Activated CD4-positive, alpha-beta T cell treated with anti-CD3 and anti-CD28 coated beads for 48 hours (primary cell): Measurements from ENCODE around the gene STIMATE.

Experiments used
- DNase-seq: peaks from one replicate; pipeline ENCODE4 v3.0.0-alpha.2; 2020

Gene STIMATE

DNA sequence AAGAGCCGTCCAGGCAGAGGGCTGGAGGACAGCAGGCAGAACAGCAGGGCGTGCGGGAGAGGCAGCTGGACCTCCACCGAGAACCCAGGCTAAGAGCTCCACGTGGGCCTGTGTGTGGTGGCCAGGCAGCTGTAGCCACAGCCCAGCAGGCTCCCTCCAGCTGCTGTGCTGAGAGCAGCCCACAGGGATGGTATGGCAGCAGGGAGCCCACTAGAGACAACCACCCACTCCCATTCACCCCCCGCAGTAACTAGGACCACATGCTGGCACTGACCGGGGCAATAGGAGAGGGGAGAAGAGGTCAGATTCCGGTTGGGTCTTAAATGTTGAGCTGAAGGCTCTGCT, 37.0 kb downstream of the STIMATE start:
- no peak for DNase-seq

DNA sequence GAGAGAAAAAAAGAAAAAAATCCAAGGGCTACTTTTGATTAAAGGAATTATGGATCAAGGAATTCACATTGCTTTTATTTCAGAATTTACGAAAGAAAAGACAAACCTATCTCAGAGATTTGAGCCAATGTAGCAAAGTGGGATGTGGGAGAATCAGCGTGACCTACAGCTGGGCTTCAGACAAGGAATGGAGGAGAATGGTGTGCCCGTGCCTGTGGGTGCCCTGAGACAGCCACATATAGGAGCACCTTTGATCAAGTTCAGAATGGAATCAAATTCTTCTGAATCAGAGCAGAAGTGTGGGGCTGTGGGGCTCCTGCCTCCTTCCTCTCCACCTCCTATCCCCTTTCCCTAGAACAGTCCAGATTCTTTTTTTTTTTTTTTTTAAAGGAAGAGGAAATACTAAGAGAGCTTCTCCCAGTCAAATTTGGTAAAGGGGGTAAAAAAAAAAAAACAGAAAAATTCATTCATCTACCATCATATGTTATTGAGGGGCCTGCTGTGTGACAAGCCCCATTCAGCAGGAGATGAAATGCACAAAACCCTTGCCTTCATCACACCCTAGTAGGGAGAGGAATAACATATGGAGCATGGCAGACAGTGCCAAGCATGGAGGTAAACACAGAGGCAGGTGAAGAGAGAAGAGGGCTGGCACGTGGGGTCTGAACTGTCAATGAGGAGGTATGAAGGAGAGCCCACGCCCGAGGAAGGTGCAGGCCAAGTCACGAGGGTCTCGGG, 37.5 kb downstream of the STIMATE start:
- DNase-seq = no peak

DNA sequence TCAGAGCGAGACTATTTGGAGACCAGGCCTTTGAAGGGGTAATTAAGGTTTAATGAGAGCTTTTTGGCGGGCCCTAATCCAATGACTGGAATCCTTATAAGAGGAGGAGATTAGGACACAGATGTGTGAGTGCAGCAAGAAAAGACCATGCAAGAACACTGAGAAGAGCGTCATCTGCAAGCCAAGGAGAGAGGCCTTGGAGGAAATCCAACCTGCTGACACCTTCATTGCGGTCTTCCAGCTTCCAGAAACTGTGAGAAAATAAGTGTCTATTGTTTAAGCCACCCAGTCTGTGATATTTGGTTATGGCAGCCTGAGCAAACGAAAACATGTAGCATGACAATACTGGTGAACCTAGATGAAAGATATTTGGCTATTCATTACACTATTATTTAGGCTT, 39.5 kb downstream of the STIMATE start:
- DNase-seq = no peak

DNA sequence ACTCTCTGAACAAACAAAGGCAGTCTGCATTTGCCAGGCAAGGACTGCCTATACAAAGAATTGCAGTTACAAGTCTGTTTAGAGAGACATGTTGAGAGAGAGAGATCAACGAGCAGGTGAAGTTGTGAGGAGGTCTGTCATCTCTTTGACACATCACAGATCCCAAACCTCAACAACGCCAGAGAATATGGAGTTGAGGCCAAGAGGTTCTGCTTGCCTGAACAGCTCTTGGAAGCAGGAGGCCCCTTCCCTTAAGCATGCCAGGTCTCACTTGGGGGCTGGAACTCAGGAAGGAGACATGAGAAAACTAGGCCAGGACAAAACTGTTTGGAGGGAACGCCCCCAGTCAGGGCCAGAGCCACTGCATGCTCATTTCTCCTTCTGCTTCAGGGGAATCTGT, 40.2 kb downstream of the STIMATE start:
- no peak for DNase-seq

DNA sequence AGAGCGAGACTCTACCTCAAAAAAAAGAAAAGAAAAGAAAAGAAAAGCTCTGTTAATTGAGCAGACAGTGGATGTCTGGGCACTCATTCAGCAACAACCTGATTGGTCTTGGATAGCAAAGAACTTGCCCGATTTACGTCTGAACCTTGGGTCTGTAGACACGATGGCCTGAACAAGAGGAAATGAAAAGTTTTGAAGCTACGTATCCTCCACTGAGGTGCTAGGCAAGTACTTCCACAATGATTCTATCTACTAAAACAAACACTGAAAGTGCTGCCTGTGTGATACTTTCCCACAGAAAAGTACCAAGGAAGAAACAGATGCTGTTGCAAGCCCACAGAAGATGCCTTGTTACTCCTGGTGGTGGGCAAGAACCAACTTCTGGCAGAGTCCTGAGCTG, 40.7 kb downstream of the STIMATE start:
- DNase-seq = no peak

DNA sequence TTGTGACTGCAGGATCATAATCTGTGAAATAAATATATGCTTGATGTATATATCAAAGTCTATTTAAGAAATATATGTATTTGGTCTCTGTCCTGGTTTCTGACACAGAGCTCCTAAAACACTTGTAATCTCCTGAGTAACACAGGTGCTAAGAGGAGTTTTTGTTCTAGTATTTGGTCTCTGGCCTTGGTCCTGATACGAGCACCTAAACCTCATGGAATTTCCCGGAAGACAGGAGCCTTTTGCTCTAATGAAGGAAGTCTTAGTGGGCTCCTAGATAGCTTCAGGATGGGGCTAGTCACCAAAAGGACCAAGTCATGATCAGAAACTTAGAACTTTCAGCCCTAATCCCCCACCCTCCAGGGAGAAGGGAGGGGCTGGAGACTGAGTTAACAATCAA, 43.3 kb downstream of the STIMATE start:
- no peak for DNase-seq

DNA sequence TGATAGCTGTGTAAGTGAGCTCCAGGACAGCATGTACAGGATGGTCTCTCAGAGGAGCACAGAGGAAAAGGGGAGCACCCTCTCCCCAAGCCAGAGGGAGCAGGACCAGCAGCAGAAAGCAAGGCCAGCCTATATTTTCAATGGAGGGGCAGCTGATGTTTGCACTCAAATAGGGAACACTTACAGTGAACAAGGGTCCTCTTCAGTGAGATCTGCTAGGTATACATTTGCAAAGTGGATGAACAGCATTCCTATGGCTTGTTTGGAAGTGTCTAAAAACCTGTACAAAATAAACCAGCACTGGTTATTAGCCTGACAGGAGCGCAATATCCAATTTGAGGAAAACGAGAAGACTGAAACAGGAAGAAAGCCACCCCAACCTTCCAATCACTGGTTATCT, 44.9 kb downstream of the STIMATE start:
- DNase-seq = no peak

DNA sequence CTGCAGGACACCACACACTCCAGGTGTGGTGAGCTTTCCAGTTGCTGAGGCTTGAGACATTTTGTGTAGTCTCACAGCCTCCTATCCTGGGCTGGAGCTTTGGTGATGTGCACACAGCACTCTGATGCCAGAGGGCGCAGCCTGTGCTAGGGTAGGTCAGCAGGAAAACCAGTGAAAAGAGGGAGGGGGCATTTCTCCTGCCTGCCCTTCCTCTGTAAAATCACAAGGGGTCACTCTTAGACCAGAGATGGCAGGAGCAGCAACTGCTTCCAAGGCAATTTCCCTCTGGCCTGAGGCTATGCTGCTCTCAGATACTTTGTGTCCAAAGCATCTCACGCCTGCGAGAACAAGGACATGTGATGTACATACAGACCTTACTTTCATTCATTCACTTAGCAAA, 46.0 kb downstream of the STIMATE start:
- DNase-seq = peak; percentile 36

DNA sequence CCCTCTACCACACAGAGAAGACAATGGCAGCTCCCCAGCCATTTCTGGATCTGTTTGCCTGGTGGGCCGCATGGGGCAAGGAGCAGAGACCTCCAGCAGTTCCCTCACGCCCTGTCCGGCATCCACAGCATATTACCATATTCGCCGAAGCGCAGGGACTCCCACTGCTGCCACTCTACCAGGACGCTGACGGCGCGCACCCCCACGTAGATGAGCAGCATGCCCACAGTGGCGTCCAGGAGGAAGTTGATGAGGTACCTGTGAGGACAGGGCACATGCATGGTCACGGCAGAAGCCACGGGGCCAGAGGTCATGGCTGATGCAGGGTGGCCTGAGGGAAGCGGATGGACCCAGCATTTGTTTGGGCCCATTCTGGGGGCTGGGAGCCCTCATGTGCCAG, 47.7 kb downstream of the STIMATE start:
- no peak for DNase-seq

DNA sequence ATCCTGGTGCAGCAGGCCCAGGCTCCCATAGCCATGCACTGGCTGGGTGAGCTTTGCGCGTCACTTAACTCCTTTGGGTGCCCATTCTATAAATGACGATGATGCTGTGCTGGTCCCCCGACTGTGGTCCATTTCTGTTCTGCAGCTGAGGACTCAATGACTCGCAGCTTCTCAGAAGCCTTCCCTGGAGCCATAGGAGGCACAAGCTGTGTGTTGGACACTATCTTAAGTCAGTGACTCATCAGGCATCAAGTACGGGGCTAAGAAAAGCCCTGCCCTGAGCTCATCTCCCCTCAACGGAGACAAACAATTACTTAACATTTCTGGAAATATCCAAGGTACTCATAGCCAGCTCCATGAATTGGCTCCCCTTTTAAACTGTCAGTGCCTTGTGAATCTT, 48.7 kb downstream of the STIMATE start:
- DNase-seq = no peak

DNA sequence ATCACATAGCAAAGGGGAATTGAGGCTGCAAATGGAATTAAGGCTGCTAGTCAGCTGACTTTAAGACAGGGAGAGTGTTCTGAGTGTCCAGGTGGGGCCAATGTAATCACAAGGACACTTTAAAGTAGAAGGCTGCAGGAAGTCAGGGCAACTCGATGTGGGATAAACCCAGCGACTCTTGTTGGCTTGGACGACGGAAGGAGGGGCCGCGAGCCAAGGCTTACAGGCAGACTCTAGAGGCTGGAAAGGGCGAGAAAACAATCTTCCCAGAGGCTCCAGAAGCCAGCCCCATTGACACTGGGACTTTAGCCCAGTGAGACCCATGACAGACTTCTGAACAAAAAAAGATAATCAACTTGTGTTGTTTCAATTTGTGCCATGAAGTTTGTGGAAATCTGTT, 49.6 kb downstream of the STIMATE start:
- DNase-seq = no peak

DNA sequence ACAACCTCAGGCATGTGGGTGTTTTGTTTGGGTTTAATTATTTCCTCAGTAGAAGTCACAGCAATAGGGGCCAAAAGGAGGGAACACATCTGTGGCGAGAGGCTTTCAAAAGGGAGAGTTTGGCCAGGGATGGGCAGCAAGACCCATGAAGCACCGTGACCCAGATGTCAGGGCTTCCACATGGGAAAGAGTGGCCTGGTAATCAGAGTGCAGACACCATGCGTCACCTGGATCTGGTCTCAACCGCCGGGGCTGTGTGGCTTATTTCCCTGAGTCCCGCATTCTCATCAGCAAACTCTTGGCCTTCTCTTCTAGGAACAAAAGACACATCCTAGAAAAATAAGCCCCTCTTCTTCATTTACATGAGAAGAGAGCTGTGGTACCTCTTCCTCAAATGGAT, 50.1 kb downstream of the STIMATE start:
- DNase-seq = no peak

DNA sequence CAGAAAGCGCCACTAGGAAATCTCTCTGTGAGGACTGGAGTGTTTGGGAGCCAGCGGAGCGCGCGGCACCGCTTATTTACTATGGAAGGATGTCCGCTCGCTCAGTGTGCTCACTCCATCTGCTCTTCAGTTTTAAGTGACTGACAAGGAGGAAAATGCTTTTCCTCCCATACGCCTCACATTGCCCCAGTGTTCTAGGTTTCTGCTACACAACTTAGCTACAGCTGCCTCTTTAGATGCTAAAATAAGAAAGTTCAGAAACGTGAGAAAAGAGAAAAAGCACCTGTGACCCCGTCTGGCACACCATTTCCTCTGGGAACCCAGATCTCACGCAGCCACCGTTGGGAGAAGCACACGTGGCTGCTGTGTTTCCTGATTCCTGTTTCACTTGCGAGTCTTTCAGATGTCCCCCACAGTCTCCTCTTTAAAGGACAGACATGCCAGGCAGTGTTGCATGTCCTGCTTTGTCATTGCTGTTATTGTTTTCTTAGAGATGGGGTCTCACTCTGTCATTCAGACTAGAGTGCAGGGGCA, 50.8 kb downstream of the STIMATE start:
- DNase-seq = no peak

DNA sequence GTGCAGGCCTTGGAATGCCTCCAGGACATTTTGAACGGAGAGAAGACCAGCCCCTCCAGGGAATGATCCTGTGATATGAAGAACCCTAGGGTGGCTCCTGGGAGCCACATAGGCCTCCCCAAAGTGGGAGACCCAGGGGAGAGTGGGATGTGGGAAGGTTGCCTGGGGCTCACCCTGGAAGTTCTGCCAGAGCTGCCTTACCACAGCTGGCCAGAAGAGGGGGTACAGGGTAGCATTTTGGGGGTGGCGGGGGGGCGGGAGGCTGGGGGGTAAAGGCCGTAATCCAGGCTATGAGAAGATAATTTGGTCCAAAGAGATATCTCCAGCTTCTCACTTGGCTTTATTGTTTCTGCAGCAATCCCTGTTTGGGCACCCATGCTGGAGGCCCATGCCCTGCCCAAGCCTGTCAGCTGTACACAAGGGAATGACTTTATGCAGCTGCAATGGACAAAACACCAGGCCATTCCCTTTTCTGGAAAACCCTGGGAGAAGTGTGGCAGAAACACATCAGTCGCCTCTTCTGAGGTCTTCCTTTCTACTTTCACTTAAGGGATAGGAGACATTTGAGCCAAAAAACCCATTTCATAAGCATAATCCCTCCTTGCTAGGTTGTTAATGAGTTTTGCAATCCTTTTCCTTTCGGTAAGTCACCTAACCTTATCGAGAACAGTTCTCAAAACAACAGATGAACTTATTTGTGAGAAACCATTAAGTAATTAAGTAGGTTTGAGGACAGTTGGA, 51.5 kb downstream of the STIMATE start:
- peak; percentile 32 for DNase-seq

DNA sequence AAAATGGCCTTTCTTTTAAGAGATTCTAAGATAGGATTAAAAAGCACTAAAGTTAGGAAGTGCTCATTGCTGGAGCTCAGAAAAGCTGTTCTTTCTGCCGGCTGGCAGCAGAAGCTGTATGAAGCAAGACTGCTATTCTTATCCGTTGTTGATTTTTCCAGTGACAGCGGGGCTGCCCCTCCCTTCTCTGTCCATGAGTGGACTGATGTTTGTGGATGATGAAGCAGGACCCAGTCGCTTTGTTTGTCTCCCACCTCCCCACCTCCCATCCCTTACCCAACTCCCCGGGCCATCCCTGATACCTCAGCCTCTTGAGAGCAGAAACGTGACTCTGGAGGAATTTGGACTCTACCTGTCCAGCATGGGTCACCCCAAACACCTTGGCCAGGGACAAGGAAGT, 52.2 kb downstream of the STIMATE start:
- no peak for DNase-seq

DNA sequence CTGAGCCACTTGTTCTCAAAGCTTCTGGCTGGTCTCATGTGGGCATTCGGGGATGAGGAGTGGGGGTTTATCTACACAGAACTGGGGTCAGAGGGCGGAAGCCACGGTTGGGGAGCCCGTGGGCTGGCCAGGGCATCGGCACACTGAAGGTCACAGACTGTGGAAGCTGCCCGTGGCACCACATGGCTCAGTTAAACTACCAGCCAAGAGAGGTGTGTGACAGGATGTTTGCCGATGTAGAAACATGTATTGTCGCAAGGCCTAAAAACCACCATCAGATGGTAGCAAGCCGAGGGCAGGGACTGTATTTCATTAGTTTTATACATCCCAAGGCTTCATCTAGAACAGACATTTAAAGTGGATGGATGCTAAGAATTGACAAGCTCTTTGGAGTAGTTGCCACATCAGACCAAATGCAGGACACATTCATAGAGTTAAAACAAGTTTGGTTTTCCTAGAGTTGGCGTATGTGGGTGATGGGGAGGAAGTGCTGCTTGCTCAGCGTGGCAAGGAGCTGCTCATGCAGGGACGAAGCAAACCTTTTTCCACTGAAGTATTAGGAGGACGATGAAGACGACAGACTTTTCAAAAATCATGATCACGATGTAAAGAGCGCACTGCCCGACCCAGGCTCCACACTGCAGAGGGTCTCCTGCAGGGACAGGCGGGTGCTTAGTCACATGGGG, 52.9 kb downstream of the STIMATE start:
- no peak for DNase-seq

DNA sequence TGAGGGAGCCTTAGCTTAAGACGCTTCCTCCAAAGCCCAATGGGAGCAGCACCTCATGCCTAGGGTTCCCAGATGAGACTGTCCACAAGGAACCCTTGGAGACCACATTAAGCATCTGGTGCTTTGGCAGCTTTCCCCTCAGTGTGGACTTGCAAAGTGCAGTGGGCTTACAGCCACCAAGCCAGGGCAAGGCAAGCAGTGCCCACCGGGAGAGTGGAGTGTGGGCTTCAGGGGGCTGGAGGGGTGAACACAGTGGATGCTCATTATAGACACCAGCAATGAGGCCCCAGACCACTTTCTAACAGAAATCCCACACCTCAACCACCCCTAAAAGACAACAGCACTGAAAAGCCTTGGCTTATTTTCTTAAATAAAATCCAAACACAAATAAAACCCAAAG, 53.5 kb downstream of the STIMATE start:
- DNase-seq = no peak

DNA sequence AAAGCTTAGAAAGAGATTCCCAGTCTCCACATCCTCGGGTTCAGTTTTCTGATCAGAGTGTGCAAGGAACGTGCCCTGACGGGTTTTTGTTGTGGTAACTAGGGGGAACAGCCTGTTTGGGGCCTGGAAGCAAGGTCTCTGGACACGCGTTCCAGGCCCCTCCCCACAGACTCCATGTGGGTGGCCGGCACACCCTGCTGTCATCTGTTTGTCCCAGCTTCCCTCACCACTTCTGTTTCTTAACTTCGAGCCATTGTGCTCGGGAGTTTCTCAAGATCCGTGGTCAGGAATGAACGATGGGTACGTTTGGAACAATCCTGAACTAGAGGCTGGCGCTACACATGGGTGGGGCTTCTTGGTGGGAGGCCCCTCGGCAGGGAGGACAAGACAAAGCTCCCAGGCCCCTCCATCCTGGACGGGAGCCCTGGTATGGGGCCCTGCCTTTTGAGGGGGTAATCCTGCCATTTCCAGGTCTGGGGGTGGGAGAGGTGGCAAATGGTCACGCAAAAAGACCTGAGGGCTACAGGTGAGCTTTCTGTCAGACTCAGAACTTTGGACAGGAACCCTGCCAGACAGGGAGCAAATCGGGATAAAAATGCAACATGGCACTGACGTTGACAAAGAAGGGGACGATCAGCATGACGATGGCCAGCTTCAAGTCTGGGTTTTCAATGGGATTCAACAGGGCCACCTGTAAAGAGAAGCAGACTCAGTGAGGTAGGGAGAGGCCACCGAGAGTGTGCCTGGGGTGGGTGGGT, 54.1 kb downstream of the STIMATE start:
- no peak for DNase-seq

DNA sequence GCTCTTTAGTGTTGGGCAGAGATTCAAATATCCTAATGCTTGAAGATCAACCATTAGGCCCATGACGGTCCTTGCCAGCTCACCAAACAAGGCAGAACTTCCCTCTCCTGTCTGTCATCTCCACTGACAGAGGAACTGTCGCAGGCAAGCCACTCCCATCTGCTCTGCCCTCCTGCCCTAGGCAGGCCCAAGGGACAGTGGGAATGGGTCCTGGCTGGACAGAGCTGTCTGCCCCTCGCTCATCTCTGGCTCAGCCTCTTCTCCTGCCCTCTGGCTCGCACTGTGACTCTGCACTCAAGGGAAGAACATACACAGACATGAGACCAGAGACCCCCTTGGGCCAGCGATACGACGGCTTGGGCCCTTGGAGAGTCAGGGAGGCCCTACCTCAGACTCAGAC, 54.9 kb downstream of the STIMATE start:
- DNase-seq = no peak

DNA sequence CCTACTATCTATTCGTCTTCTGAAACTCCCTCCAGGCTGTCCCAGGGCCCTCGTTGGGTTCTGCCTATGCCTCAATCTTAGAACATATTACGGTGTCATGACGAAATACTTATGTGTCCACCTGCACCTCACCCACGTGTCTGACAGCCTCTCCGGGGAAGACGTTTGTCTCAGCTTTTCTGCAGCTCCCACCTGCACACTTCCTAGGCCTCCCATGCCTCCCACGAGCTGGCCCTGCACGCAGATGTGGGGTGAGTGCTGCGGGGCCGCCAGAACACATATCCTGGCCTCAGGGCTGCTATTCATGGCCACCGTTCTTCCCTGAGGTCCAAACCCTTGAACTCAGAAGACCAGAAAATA, 55.4 kb downstream of the STIMATE start:
- no peak for DNase-seq

DNA sequence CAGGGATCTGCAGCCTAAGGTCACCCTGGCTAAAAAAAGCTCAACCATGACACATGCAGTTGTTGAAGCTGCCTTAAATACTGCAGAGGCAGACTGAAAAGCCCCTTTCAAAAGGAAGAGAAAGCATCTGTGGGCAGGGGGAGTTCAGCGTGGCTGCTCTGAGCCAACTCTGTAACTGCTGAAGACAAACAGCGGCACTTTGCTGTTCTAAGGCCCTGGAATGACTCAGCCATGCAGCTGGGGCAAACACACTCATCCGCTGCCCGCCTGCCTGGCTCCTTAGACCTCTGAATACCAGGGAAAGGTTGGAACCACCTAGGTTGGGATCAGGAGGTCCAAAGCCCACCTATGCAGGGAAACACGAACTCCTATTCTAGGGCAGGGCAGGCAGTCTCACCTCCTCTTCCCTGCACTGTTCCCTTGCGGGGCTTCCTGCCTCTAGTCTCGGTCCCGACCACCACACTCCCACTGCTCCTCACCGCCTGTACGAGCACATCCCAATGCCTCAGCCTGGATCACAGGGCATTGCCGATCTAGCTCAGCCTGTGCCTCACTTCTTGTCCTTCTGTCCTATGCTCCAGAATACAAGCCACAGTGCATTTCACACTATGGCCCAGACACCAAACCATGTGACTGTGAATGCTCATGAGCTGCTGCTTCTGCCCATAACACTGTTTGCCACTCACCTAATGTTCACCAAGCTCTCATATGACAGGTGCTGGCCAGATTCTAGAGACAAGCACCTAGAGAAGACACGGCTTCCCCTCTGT, 56.0 kb downstream of the STIMATE start:
- DNase-seq = no peak

DNA sequence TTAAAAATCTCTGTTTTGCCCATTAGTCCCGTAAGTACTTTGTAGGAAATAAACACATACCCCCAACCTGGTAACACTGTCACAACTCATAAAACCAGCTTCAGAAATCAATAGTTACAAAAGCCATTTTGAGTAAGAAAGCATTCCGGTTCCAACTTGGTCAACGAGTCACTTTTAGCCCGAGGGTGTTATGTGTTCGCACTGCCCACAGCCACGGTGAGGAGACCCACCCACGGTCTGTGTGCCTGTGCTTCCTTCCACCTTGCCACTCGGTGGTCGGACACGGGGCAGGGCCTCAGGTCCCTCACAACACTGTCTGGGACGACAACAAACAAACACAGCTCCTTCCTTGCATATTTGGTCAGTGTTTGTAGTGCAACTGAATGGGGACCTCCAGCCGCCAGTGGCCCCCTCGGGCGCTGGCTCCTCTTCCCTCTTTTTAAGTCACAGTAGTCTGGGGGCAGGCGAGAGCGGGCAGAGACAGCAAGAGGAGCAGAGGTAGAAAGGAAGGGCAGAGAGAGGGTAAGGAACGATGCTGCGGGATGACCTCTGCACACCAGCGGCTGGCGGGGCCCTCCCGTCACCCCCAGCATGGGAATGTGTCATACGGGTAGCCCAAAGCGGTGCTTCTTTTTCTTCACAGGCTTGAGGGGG, 57.3 kb downstream of the STIMATE start:
- DNase-seq = no peak
